Activated CD4-positive, alpha-beta memory T cell treated with anti-CD3 and anti-CD28 coated beads for 36 hours (primary cell): ENCODE measurements around the gene PTGIS. TPM values are rescaled to one million over a fixed set of nuclear protein-coding genes. Genes with fewer than 3 reads are reported as not detected.

Source experiments
- CTCF ChIA-PET: fragments of 350-600 bp; sonication (Branson Sonifier 250); formaldehyde crosslinking; loops from one replicate; lab custom pipeline; 2021; ENCODE audit warnings: antibody characterized with exemption, inconsistent platforms; lab: Charles Lee
- POLR2A ChIA-PET: fragments of 350-600 bp; sonication (Branson Sonifier 250); formaldehyde crosslinking; loops from one replicate; lab custom pipeline; 2021; ENCODE audit warnings: antibody characterized with exemption; lab: Charles Lee
- DNase-seq: peaks from one replicate; pipeline ENCODE4 v3.0.0-alpha.2; 2020
- H3K27ac Mint-ChIP-seq: one replicate; pipeline ENCODE4 v1.8.0; 2021; ENCODE audit warnings: mixed read lengths
- H3K27me3 Mint-ChIP-seq: one replicate; pipeline ENCODE4 v1.8.0; 2021; ENCODE audit warnings: mixed read lengths
- H3K36me3 Mint-ChIP-seq: one replicate; pipeline ENCODE4 v1.8.0; 2021; ENCODE audit warnings: mixed read lengths
- H3K4me1 Mint-ChIP-seq: one replicate; pipeline ENCODE4 v1.8.0; 2021; ENCODE audit warnings: low read depth, mixed read lengths
- H3K4me3 Mint-ChIP-seq: one replicate; pipeline ENCODE4 v1.8.0; 2021; ENCODE audit warnings: mild to moderate bottlenecking, mixed read lengths
- H3K9me3 Mint-ChIP-seq: one replicate; pipeline ENCODE4 v1.8.0; 2021; ENCODE audit warnings: mixed read lengths
- intact Hi-C: fragments of 100-400 bp; cut with micrococcal nuclease; formaldehyde crosslinking; loops from one replicate; pipeline ENCODE4 v1.15.1; 2023
- total RNA-seq, 2 experiments: library from RNA; stranded (reverse); gene quantifications; one replicate each; pipeline ENCODE4 v1.2.3, GENCODE V29; 2021

Gene PTGIS
- total RNA-seq, 2 experiments from 2014 or later = 1.8 TPM

DNA sequence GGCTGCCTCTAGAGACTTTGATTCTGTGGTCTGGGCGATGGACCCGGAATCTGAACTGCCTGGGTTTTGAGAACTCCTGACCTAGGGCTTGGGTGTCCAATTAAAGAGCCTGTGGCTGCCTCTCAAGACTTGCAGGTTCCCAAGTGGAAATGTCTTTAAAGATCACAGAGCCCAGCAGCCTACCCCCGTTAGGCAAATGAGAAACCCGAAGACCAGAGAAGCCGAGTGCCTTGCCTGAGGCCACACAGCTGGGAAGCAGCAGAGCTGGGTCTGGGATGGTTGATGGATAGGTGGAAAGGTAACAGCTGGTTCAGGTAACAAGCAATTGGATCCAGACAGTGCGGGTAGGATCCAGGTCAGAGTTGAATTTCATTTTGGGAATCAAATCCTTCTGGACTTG, 111.3 kb downstream of the PTGIS start:
- no peak overlapping the region for H3K27ac Mint-ChIP-seq
- intact Hi-C loops = no loop called here
- ChIA-PET CTCF (no interaction called here), POLR2A (no interaction called here)
- H3K9me3 Mint-ChIP-seq = no peaks in the 10 kb centered on the region
- no peaks in the 10 kb centered on the region for H3K36me3 Mint-ChIP-seq
- peaks cover 13% of the 10 kb centered on the region for H3K27me3 Mint-ChIP-seq
- H3K4me3 Mint-ChIP-seq = no peak overlapping the region
- no peaks in the 10 kb centered on the region for H3K4me1 Mint-ChIP-seq
- no peak for DNase-seq

- no peak for DNase-seq
- Mint-ChIP-seq H3K27ac (no peak overlapping the region), H3K9me3 (no peaks in the 10 kb centered on the region), H3K4me3 (no peak overlapping the region), H3K4me1 (no peaks in the 10 kb centered on the region), H3K27me3 (peaks cover 13% of the 10 kb centered on the region), H3K36me3 (no peaks in the 10 kb centered on the region)
- ChIA-PET POLR2A (no interaction called here), CTCF (no interaction called here)
- intact Hi-C loops = no loop called here
Measured at GRCh38 chr20:49455691-49456090, 112.2 kb downstream of the PTGIS start.

Other genes with a start within 250 kb of the PTGIS start
- gene KCNB1, start 85.5 kb downstream of the PTGIS start, total RNA-seq = not detected
- 10 to 100 TPM; 20.9 to 21.4 TPM for gene B4GALT5, start 145.7 kb upstream of the PTGIS start, total RNA-seq
- 10 to 100 TPM; 11.5 to 13.0 TPM for gene SLC9A8, start 244.7 kb upstream of the PTGIS start, total RNA-seq